Right hindlimb (tissue), 1 donor: ENCODE measurements around the gene HINT3.
A peak's percentile ranks its signal among the peaks of the same experiment; 100 is the strongest.
"Not testable (repeated sequence)": the region's sequence is repeated elsewhere in the genome, so short reads cannot be mapped to it uniquely, and the experiment has no call there.

Experiments
- DNase-seq: peaks from one replicate; pipeline ENCODE4 v3.0.0-alpha.2; 2018

HINT3 gene

GRCh38 chr6:125963817-125964216 lies 7.2 kb downstream of the HINT3 start:
- DNase-seq, result no peak

- no peak for DNase-seq
Observed at GRCh38 chr6:125966569-125966968, 10.0 kb downstream of the HINT3 start.

GRCh38 chr6:125968493-125968892 lies 11.9 kb downstream of the HINT3 start:
- DNase-seq, result no peak

GRCh38 chr6:125970760-125971159 lies 14.2 kb downstream of the HINT3 start:
- DNase-seq, result no peak

- not testable (repeated sequence) for DNase-seq
Observed at GRCh38 chr6:125972478-125972877, 15.9 kb downstream of the HINT3 start.

- DNase-seq, result no peak
Observed at GRCh38 chr6:125974214-125974866, 17.8 kb downstream of the HINT3 start.

GRCh38 chr6:125979101-125979500 lies 22.5 kb downstream of the HINT3 start:
- DNase-seq, result no peak

GRCh38 chr6:125981571-125982185 lies 25.1 kb downstream of the HINT3 start:
- DNase-seq, result no peak

GRCh38 chr6:125983246-125983945 lies 26.8 kb downstream of the HINT3 start:
- no peak for DNase-seq

GRCh38 chr6:125984311-125984710 lies 27.7 kb downstream of the HINT3 start:
- DNase-seq, result no peak

- no peak for DNase-seq
Observed at GRCh38 chr6:125985522-125985921, 29.0 kb downstream of the HINT3 start.

- no peak for DNase-seq
Observed at GRCh38 chr6:125985979-125986300, 29.4 kb downstream of the HINT3 start.

- DNase-seq, result peak; percentile 92
Observed at GRCh38 chr6:125986301-125987025, 29.9 kb downstream of the HINT3 start, which contains the start of gene TRMT11. Gene TRMT11, plus strand, starts transcription at chr6:125986540. Its CDS starts 11 bp downstream, at chr6:125986551.

- no peak for DNase-seq
Observed at GRCh38 chr6:125987026-125987617, 30.6 kb downstream of the HINT3 start.

GRCh38 chr6:125988280-125988679 lies 31.7 kb downstream of the HINT3 start:
- DNase-seq, result no peak

- DNase-seq, result no peak
Observed at GRCh38 chr6:125989631-125990030, 33.1 kb downstream of the HINT3 start.

GRCh38 chr6:125991653-125992052 lies 35.1 kb downstream of the HINT3 start:
- no peak for DNase-seq

GRCh38 chr6:125994670-125995488 lies 38.3 kb downstream of the HINT3 start:
- no peak for DNase-seq

GRCh38 chr6:125995972-125996580 lies 39.5 kb downstream of the HINT3 start:
- peak; percentile 55 for DNase-seq

- no peak for DNase-seq
Observed at GRCh38 chr6:126002755-126003679, 46.4 kb downstream of the HINT3 start.

GRCh38 chr6:126007800-126008199 lies 51.2 kb downstream of the HINT3 start:
- DNase-seq, result no peak
